Peyer's patch (tissue), 4 donors: ENCODE results near the gene ATG5. TPM values are rescaled to one million over a fixed set of nuclear protein-coding genes. Genes with fewer than 3 reads are reported as not detected.

Source experiments
- DNase-seq, 3 donors: peaks; one replicate each; pipeline ENCODE4 v3.0.0-alpha.2; 2017 to 2019
- H3K27ac ChIP-seq, 4 donors: fragments of 200-600 bp; sonication (generic); one replicate each; pipeline ENCODE4 v1.5.1; 2016 to 2019
- H3K27me3 ChIP-seq, 2 donors: fragments of 200-600 bp; sonication (generic); one replicate each; pipeline ENCODE4 v1.5.1; 2019
- H3K36me3 ChIP-seq, 3 donors: fragments of 200-600 bp; sonication (generic); one replicate each; pipeline ENCODE4 v1.5.1; 2016 to 2019
- H3K4me1 ChIP-seq, 4 donors: fragments of 200-600 bp; sonication (generic); one replicate each; pipeline ENCODE4 v1.5.1; 2016 to 2019
- H3K4me3 ChIP-seq, 4 donors: fragments of 200-600 bp; sonication (generic); 1 replicate in 3 of 4; 2 replicates in 1 of 4; pipeline ENCODE4 v1.5.1; 2016 to 2019; ENCODE audit warnings: mild to moderate bottlenecking in 1 of 4
- H3K9me3 ChIP-seq, 4 donors: fragments of 200-600 bp; sonication (generic); one replicate each; pipeline ENCODE4 v1.5.1; 2016 to 2019; ENCODE audit warnings: mild to moderate bottlenecking in 1 of 4
- CTCF ChIP-seq, 6 experiments: fragments of 450-650 bp in 4 of 6; fragments of 200-600 bp in 2 of 6; sonication (generic) in 1 of 6; IDR thresholded peaks; one replicate each; pipeline ENCODE4 v1.5.1; 2017 to 2019; ENCODE audit warnings: antibody characterized with exemption in 6 of 6, mild to moderate bottlenecking in 3 of 6, moderate library complexity in 1 of 6
- POLR2A ChIP-seq, 2 donors: fragments of 450-650 bp; IDR thresholded peaks; one replicate each; pipeline ENCODE4 v1.5.1; 2017; ENCODE audit warnings: antibody characterized with exemption in 2 of 2, mild to moderate bottlenecking in 2 of 2, moderate library complexity in 2 of 2
- total RNA-seq, 4 donors: library from RNA; depleted of rRNA; stranded (reverse); fragments of >200 nt; gene quantifications; one replicate each; pipeline ENCODE4 v1.1.0, GENCODE V29; 2016

Gene ATG5
- total RNA-seq, 4 donors from 2014 or later = 42.7 to 73.4 (median 60.2) TPM

- no peaks in the 10 kb centered on the region for H3K9me3 ChIP-seq
- H3K4me3 ChIP-seq = no peak overlapping the region
- TF ChIP-seq POLR2A (IDR thresholded peaks at IDR 0.05) (no peak), CTCF (IDR thresholded peaks at IDR 0.05) (no peak)
- peaks cover 4 to 15% (median 9%) of the 10 kb centered on the region in 4 donors for H3K4me1 ChIP-seq
- DNase-seq = no peak
- H3K27me3 ChIP-seq = no peaks in the 10 kb centered on the region
- no peaks in the 10 kb centered on the region for H3K36me3 ChIP-seq
- H3K27ac ChIP-seq = peak overlapping the region; percentile 76 to 82 (median 81)
Observed at GRCh38 chr6:106162921-106163320, 162.6 kb downstream of the ATG5 start.

GRCh38 chr6:106161893-106162292 lies 163.7 kb downstream of the ATG5 start:
- Histone ChIP-seq H3K9me3 (no peaks in the 10 kb centered on the region), H3K27me3 (no peaks in the 10 kb centered on the region), H3K36me3 (no peaks in the 10 kb centered on the region), H3K4me3 (no peak overlapping the region), H3K4me1 (peaks cover 4 to 15% (median 9%) of the 10 kb centered on the region in 4 donors), H3K27ac (no peak overlapping the region)
- DNase-seq = no peak
- TF ChIP-seq POLR2A (IDR thresholded peaks at IDR 0.05) (no peak), CTCF (IDR thresholded peaks at IDR 0.05) (no peak)

- DNase-seq = no peak
- Histone ChIP-seq H3K9me3 (no peaks in the 10 kb centered on the region), H3K36me3 (no peaks in the 10 kb centered on the region), H3K4me3 (no peak overlapping the region), H3K27me3 (no peaks in the 10 kb centered on the region), H3K27ac (no peak overlapping the region), H3K4me1 (peaks cover 4 to 15% (median 9%) of the 10 kb centered on the region in 4 donors)
- no peak for TF ChIP-seq CTCF (IDR thresholded peaks at IDR 0.05)
- TF ChIP-seq POLR2A (IDR thresholded peaks at IDR 0.05) = no peak
Observed at GRCh38 chr6:106161311-106161874, 164.2 kb downstream of the ATG5 start.

- no peaks in the 10 kb centered on the region for H3K9me3 ChIP-seq
Observed at GRCh38 chr6:106160189-106160588, 165.4 kb downstream of the ATG5 start.

GRCh38 chr6:106159531-106159940 lies 166.0 kb downstream of the ATG5 start:
- H3K36me3 ChIP-seq = no peaks in the 10 kb centered on the region
- H3K27ac ChIP-seq = no peak overlapping the region
- no peaks in the 10 kb centered on the region for H3K27me3 ChIP-seq

More at GRCh38 chr6:106160189-106160588, 165.4 kb downstream of the ATG5 start:
- TF ChIP-seq CTCF (IDR thresholded peaks at IDR 0.05) (no peak), POLR2A (IDR thresholded peaks at IDR 0.05) (no peak)
- no peak for DNase-seq
- H3K27me3 ChIP-seq = no peaks in the 10 kb centered on the region
- H3K4me3 ChIP-seq = no peak overlapping the region
- no peaks in the 10 kb centered on the region for H3K36me3 ChIP-seq
- H3K27ac ChIP-seq = no peak overlapping the region
- peaks cover 4 to 15% (median 9%) of the 10 kb centered on the region in 4 donors for H3K4me1 ChIP-seq

More at GRCh38 chr6:106159531-106159940, 166.0 kb downstream of the ATG5 start:
- no peak overlapping the region for H3K4me3 ChIP-seq
- H3K9me3 ChIP-seq = no peaks in the 10 kb centered on the region
- TF ChIP-seq POLR2A (IDR thresholded peaks at IDR 0.05) (no peak), CTCF (IDR thresholded peaks at IDR 0.05) (no peak)
- peaks cover 4 to 13% (median 7%) of the 10 kb centered on the region in 4 donors for H3K4me1 ChIP-seq
- no peak for DNase-seq
